Measurements from ENCODE around the gene ACTL8. TPM values are rescaled to one million over a fixed set of nuclear protein-coding genes. Genes with fewer than 3 reads are reported as not detected.

Gene ACTL8
- total and polyA plus RNA-seq, 9 donors: 0.18 to 0.80 TPM; not detected in 7

DNA sequence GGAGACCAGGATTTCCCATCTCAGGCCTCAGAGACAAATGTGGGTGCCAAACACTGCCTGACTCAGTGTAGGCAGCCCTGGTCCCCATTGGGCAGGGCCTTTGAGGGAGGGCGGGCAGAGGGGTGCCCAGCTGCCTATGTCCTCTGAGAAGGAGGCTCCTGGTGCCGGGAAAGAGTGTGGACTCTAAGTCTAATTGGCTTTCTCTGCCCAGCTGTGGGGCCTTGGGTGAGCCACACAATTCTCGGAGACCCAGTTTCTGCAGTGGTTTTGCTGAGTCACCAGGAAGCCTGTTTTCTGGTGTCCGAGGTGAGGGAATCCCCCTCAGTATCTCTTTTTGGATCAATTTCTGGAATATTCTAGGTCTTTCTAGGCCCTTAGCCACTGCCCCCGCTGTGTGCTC lies 35.3 kb upstream of the ACTL8 start:
- Histone ChIP-seq H3K27me3 (no peaks in the 10 kb centered on the region), H3K36me3 (no peaks in the 10 kb centered on the region), H3K9me3 (no peaks in the 10 kb centered on the region), H3K27ac (no peak overlapping the region), H3K4me3 (no peak overlapping the region), H3K4me1 (ENCODE audit: insufficient read depth) (no peaks in the 10 kb centered on the region)
- 81 to 84% (median 83%) methylated on average over 5 of the region's 5 CpGs for WGBS, 3 donors
- no peak for TF ChIP-seq POLR2A (IDR thresholded peaks at IDR 0.05)
- TF ChIP-seq, protein P1, sequence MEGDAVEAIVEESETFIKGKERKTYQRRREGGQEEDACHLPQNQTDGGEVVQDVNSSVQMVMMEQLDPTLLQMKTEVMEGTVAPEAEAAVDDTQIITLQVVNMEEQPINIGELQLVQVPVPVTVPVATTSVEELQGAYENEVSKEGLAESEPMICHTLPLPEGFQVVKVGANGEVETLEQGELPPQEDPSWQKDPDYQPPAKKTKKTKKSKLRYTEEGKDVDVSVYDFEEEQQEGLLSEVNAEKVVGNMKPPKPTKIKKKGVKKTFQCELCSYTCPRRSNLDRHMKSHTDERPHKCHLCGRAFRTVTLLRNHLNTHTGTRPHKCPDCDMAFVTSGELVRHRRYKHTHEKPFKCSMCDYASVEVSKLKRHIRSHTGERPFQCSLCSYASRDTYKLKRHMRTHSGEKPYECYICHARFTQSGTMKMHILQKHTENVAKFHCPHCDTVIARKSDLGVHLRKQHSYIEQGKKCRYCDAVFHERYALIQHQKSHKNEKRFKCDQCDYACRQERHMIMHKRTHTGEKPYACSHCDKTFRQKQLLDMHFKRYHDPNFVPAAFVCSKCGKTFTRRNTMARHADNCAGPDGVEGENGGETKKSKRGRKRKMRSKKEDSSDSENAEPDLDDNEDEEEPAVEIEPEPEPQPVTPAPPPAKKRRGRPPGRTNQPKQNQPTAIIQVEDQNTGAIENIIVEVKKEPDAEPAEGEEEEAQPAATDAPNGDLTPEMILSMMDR (IDR thresholded peaks at IDR 0.05): no peak
- TF ChIP-seq EP300 (IDR thresholded peaks at IDR 0.05): no peak
- no peak for DNase-seq
- intact Hi-C loops (cut with DNase I): no loop called here

DNA sequence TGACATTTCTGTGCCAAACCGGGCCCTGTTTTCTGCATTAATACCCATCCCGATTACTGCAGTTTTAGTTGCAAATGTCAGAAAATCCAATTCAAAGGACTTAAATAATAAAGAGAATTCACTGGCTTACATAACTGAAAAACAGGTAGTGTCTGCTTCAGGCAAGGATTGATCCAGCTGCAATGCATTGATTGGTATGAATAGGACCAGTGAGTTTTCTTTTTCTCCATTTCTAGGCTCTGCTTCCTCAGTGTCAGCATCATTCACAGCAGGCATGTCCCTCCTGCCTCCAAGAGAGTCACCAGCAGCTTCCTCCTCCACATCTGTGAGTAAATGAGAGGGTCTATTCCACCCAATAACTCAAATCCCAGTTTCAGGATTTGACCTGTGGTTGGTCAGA lies 33.7 kb upstream of the ACTL8 start:
- Histone ChIP-seq H3K4me3 (no peak overlapping the region), H3K9me3 (no peaks in the 10 kb centered on the region), H3K4me1 (ENCODE audit: insufficient read depth) (no peaks in the 10 kb centered on the region), H3K27me3 (no peaks in the 10 kb centered on the region), H3K27ac (no peak overlapping the region), H3K36me3 (no peaks in the 10 kb centered on the region)
- TF ChIP-seq EP300 (IDR thresholded peaks at IDR 0.05): no peak
- TF ChIP-seq, protein P1 (IDR thresholded peaks at IDR 0.05): no peak
- intact Hi-C loops (cut with DNase I): no loop called here
- WGBS, 3 donors: 95 to 96% (median 95%) methylated on average over 2 of the region's 2 CpGs
- no peak for DNase-seq

DNA sequence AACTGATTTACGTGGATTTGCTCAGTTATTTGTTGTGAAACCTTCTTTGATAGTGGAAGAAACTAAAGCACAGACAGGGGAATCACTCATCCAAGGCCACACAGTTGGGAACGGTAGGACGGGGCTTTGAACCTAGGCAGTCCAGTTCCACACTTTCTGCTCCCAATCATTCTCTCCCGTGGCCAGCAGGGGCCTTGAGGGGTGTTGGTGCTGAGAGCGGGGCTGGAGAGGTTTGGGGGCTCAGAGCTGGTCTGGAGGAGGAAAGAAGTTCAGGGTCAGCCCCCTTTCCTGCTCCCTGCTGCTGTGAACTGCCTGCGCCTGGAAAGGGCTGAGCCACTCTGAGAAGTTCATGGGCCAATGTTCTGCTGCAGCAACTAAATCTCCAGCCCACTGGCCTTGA lies 31.4 kb upstream of the ACTL8 start:
- no peaks in the 10 kb centered on the region for H3K27me3 ChIP-seq
- 22 to 30% (median 28%) methylated on average over 6 of the region's 6 CpGs for WGBS, 3 donors
- no peak for DNase-seq
- H3K4me1 ChIP-seq (ENCODE audit: insufficient read depth): no peaks in the 10 kb centered on the region
- TF ChIP-seq EP300 (IDR thresholded peaks at IDR 0.05) (no peak), POLR2A (IDR thresholded peaks at IDR 0.05) (no peak)
- TF ChIP-seq, protein P1 (IDR thresholded peaks at IDR 0.05): no peak
- intact Hi-C loops (cut with DNase I): no loop called here
- no peaks in the 10 kb centered on the region for H3K36me3 ChIP-seq
- H3K9me3 ChIP-seq: no peaks in the 10 kb centered on the region
- no peak overlapping the region for H3K4me3 ChIP-seq
- no peak overlapping the region for H3K27ac ChIP-seq

DNA sequence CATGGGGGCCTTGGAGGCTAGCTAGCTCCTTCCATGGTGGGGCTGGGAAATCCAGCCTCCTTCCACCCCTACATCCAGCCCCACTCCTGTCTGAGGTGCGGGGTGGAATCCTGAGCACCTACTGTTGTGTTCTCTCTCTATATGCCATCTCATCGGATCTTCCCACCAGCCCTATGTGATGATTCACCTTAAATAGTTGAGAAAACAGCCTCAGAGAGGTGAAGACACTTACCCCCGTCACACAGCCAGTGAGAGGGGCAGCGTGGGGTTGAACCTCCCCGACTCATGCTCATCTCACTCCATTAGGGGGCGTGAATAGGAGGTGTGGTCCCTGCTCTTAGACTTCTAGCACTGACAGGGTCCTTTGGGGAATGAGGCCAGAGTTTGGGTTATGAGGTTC lies 31.0 kb upstream of the ACTL8 start:
- no peak overlapping the region for H3K4me3 ChIP-seq
- DNase-seq: no peak
- no peaks in the 10 kb centered on the region for H3K4me1 ChIP-seq (ENCODE audit: insufficient read depth)
- H3K27me3 ChIP-seq: no peaks in the 10 kb centered on the region
- no peaks in the 10 kb centered on the region for H3K9me3 ChIP-seq
- TF ChIP-seq, protein P1 (IDR thresholded peaks at IDR 0.05): no peak
- no peak for TF ChIP-seq POLR2A (IDR thresholded peaks at IDR 0.05)
- no peak for TF ChIP-seq EP300 (IDR thresholded peaks at IDR 0.05)
- no peak overlapping the region for H3K27ac ChIP-seq
- 82 to 88% (median 86%) methylated on average over 6 of the region's 6 CpGs for WGBS, 3 donors
- intact Hi-C loops (cut with DNase I): no loop called here
- no peaks in the 10 kb centered on the region for H3K36me3 ChIP-seq

Data from ovary (tissue), 9 donors.